Sigmoid colon (tissue), 7 donors: ENCODE data around the gene ELAVL4. TPM values are rescaled to one million over a fixed set of nuclear protein-coding genes. Genes with fewer than 3 reads are reported as not detected.

Source experiments
- DNase-seq: peaks from one replicate; pipeline ENCODE4 v3.0.0-alpha.2; 2019
- H3K27ac ChIP-seq, 4 donors: fragments of 200-600 bp; sonication (generic); one replicate each; pipeline ENCODE4 v1.5.1; 2016 to 2019; ENCODE audit warnings: mild to moderate bottlenecking in 1 of 4
- H3K27me3 ChIP-seq, 3 donors: fragments of 200-600 bp; sonication (generic); one replicate each; pipeline ENCODE4 v1.5.1; 2019; ENCODE audit warnings: mild to moderate bottlenecking in 1 of 3
- H3K36me3 ChIP-seq, 4 donors: fragments of 200-600 bp; sonication (generic); one replicate each; pipeline ENCODE4 v1.5.1; 2016 to 2019
- H3K4me1 ChIP-seq, 4 donors: fragments of 200-600 bp; sonication (generic); one replicate each; pipeline ENCODE4 v1.5.1; 2017 to 2019
- H3K4me3 ChIP-seq, 4 donors: fragments of 200-600 bp; sonication (generic); one replicate each; pipeline ENCODE4 v1.5.1; 2017 to 2019; ENCODE audit warnings: mild to moderate bottlenecking in 2 of 4, moderate library complexity in 1 of 4
- H3K9me3 ChIP-seq, 4 donors: fragments of 200-600 bp in 3 of 4; sonication (generic) in 3 of 4; one replicate each; pipeline versions ENCODE4 v1.5.1 to v1.6.1; 2013 to 2019
- EP300 ChIP-seq, 4 donors: sonication (generic); formaldehyde crosslinking; IDR thresholded peaks; one replicate each; pipeline ENCODE4 v1.6.1; 2017; ENCODE audit warnings: antibody characterized with exemption in 4 of 4
- POLR2A ChIP-seq, 2 donors: fragments of 450-650 bp; IDR thresholded peaks; one replicate each; pipeline ENCODE4 v1.6.1; 2016; ENCODE audit warnings: antibody characterized with exemption in 2 of 2, mild to moderate bottlenecking in 2 of 2, moderate library complexity in 2 of 2
- POLR2AphosphoS5 ChIP-seq, 4 donors: sonication (generic); formaldehyde crosslinking; IDR thresholded peaks; one replicate each; pipeline ENCODE4 v1.6.1; 2017; ENCODE audit warnings: antibody characterized with exemption in 4 of 4
- WGBS, 2 donors: extraction: QIAGEN DNeasy Blood & Tissue Kit; methylation state at CpG; one replicate each; pipeline ENCODE4 v1.1.7; 2013; 5-methylcytosine and 5-hydroxymethylcytosine counted together
- intact Hi-C: fragments of 100-400 bp; cut with DNase I; formaldehyde crosslinking; loops from one replicate; pipeline ENCODE4 v1.15.1; 2023
- polyA plus RNA-seq, 3 donors: library from polyadenylated mRNA; stranded (reverse); fragments of 200-250 nt; gene quantifications; one replicate each; pipeline ENCODE4 v1.2.3, GENCODE V29; 2013
- total RNA-seq, 4 donors: library from RNA; depleted of rRNA; stranded (reverse); fragments of >200 nt; gene quantifications; one replicate each; pipeline ENCODE4 v1.1.0, GENCODE V29; 2016
- TF ChIP-seq, protein P1 (sequence below), 4 experiments: fragments of 450-650 bp in 3 of 4; fragments of 200-600 bp in 1 of 4; IDR thresholded peaks; one replicate each; pipeline ENCODE4 v1.5.1; 2016 to 2019; ENCODE audit warnings: antibody characterized with exemption in 4 of 4, mild to moderate bottlenecking in 3 of 4, moderate library complexity in 2 of 4
- donor health status: healthy with polysubstance abuse.
- donor health status: Bipolar disorder and iron deficiency.
- donor health status: healthy.

Gene ELAVL4
- total and polyA plus RNA-seq, 7 donors, result 0.23 to 11.8 (median 2.9) TPM; not detected in 1

DNA sequence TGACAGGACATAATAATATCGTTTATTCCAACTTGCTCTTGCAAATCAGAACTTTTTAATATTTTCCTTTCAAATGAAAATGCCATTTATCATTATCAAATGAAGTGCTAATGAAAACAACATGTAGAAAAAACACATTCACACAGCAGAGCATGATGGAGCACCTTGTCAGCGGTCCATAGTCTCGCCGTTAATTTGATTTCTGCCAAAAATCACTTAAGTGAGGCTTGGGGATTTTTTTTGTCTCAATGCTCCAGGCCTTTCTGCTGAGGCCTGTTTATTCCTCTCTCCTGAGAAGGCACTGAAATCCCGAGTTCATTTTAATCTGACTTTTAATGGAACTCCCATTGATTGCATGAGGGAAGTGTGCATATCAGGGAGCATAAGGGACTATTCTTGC is 122.5 kb downstream of the ELAVL4 start:
- TF ChIP-seq POLR2AphosphoS5 (IDR thresholded peaks at IDR 0.05) (no peak), EP300 (IDR thresholded peaks at IDR 0.05) (no peak), POLR2A (IDR thresholded peaks at IDR 0.05) (no peak)
- TF ChIP-seq, protein P1, sequence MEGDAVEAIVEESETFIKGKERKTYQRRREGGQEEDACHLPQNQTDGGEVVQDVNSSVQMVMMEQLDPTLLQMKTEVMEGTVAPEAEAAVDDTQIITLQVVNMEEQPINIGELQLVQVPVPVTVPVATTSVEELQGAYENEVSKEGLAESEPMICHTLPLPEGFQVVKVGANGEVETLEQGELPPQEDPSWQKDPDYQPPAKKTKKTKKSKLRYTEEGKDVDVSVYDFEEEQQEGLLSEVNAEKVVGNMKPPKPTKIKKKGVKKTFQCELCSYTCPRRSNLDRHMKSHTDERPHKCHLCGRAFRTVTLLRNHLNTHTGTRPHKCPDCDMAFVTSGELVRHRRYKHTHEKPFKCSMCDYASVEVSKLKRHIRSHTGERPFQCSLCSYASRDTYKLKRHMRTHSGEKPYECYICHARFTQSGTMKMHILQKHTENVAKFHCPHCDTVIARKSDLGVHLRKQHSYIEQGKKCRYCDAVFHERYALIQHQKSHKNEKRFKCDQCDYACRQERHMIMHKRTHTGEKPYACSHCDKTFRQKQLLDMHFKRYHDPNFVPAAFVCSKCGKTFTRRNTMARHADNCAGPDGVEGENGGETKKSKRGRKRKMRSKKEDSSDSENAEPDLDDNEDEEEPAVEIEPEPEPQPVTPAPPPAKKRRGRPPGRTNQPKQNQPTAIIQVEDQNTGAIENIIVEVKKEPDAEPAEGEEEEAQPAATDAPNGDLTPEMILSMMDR (IDR thresholded peaks at IDR 0.05), result no peak
- intact Hi-C loops, result no loop called here
- no peak for DNase-seq

DNA sequence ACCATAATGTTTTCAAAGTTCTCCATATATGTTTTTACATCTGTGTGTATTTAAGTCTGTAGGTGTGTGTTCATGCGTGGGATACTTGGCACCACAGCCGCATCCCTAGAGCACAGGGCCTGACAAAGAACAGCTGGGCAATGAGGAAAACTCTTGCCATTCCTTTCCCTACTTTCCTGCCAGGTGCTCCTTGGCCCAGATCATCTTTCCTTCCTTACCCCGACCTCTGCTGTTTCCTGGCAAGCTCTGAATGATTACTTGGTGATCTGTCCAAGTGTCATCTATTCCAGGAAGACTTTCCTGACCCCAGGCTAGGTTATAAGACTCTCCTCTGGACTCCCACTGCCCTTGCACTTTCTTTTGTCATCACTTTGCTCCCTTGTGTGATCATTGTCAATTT is 123.6 kb downstream of the ELAVL4 start:
- intact Hi-C loops, result no loop called here
- no peaks in the 10 kb centered on the region for H3K27me3 ChIP-seq
- no peak for DNase-seq
- H3K4me3 ChIP-seq, result no peak overlapping the region
- 56 to 60% methylated on average over 3 of the region's 3 CpGs for WGBS, 2 donors
- no peak overlapping the region for H3K27ac ChIP-seq
- H3K4me1 ChIP-seq, result no peaks in the 10 kb centered on the region
- no peaks in the 10 kb centered on the region for H3K9me3 ChIP-seq
- no peaks in the 10 kb centered on the region for H3K36me3 ChIP-seq
- no peak for TF ChIP-seq POLR2AphosphoS5 (IDR thresholded peaks at IDR 0.05)

More for the DNA sequence above, 122.5 kb downstream of the ELAVL4 start:
- 73 to 75% methylated on average over 5 of the region's 5 CpGs for WGBS, 2 donors
- H3K27me3 ChIP-seq, result no peaks in the 10 kb centered on the region
- no peak overlapping the region for H3K27ac ChIP-seq
- no peaks in the 10 kb centered on the region for H3K4me1 ChIP-seq
- no peak overlapping the region for H3K4me3 ChIP-seq
- no peaks in the 10 kb centered on the region for H3K9me3 ChIP-seq
- no peaks in the 10 kb centered on the region for H3K36me3 ChIP-seq

DNA sequence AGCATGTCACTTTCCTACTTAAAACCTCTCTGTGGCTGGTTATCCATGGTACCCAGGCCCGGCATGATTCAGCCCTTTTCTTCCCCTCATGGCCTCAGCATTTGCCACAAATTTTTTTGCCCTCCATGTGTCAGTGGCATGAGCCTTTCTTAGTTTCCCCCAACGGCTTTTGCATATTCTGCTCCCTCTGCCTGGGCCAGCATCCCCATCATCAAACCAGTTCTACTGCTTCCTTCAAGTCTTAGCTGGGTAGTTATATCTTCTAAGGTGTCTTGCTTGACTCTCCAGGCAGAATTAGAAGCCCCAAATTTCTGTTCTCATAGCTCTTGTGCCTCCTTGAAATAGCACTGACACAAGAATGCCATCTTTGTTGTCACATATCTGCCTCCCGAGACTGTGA is 127.9 kb downstream of the ELAVL4 start:
- Histone ChIP-seq H3K27me3 (no peaks in the 10 kb centered on the region), H3K9me3 (no peaks in the 10 kb centered on the region), H3K36me3 (no peaks in the 10 kb centered on the region), H3K4me3 (no peak overlapping the region), H3K27ac (no peak overlapping the region), H3K4me1 (no peaks in the 10 kb centered on the region)
- TF ChIP-seq POLR2A (IDR thresholded peaks at IDR 0.05) (no peak), POLR2AphosphoS5 (IDR thresholded peaks at IDR 0.05) (no peak), EP300 (IDR thresholded peaks at IDR 0.05) (no peak)
- TF ChIP-seq, protein P1 (IDR thresholded peaks at IDR 0.05), result no peak
- intact Hi-C loops, result no loop called here
- WGBS, 2 donors, result 62 to 68% methylated on average over 3 of the region's 3 CpGs
- DNase-seq, result no peak

DNA sequence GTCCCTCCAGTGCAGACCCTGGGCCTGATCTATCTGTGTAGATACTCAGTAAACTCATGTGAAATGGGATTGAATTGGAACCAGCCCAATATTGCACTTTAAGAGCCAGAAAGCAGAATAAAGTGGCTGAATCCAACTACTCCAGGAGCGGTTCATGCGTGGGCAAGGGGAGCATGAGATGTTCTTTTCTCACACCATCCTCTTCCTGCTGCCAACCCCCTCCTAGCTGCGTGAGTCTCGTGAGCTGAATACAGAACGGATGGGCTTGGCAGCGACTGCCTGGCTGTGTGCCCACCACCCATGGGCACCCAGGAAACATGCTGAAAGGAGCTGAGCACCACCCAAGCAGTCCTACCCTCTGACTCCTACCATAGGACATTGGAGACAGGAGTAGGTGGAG is 128.3 kb downstream of the ELAVL4 start:
- Histone ChIP-seq H3K9me3 (no peaks in the 10 kb centered on the region), H3K27ac (no peak overlapping the region), H3K27me3 (no peaks in the 10 kb centered on the region), H3K4me3 (no peak overlapping the region), H3K36me3 (no peaks in the 10 kb centered on the region), H3K4me1 (no peaks in the 10 kb centered on the region)
- 84 to 87% methylated on average over 6 of the region's 6 CpGs for WGBS, 2 donors
- TF ChIP-seq POLR2A (IDR thresholded peaks at IDR 0.05), result no peak
- no peak for TF ChIP-seq EP300 (IDR thresholded peaks at IDR 0.05)
- TF ChIP-seq, protein P1 (IDR thresholded peaks at IDR 0.05), result no peak
- no peak for TF ChIP-seq POLR2AphosphoS5 (IDR thresholded peaks at IDR 0.05)
- intact Hi-C loops, result no loop called here
- no peak for DNase-seq

DNA sequence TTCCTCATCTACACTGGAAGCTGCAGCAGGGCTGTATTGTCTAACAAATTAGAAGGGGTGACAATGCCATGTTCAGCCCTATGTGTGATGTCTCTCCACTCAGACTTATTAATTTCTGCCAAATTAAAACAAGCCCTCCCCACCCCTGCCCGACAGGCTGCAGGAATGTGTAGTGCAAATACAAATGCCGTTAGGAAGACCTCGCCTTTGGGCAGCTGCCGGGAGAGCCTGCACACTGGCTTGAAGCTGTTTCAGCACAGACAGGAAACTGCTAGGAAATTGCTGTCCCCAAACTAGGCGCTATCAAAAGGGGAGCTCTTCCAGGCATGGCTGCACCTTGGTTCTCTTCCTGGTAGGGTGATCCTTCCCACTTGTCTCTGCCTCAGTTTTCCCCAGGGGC is 135.2 kb downstream of the ELAVL4 start:
- whole genome bisulfite sequencing, 2 donors, result 21 to 27% methylated on average over 5 of the region's 5 CpGs
- Histone ChIP-seq H3K27ac (no peak overlapping the region), H3K9me3 (no peaks in the 10 kb centered on the region), H3K36me3 (no peaks in the 10 kb centered on the region), H3K27me3 (no peaks in the 10 kb centered on the region), H3K4me1 (no peaks in the 10 kb centered on the region), H3K4me3 (no peak overlapping the region)
- intact Hi-C loops, result no loop called here
- TF ChIP-seq, protein P1 (IDR thresholded peaks at IDR 0.05), result no peak
- TF ChIP-seq EP300 (IDR thresholded peaks at IDR 0.05), result no peak
- TF ChIP-seq POLR2A (IDR thresholded peaks at IDR 0.05), result no peak
- TF ChIP-seq POLR2AphosphoS5 (IDR thresholded peaks at IDR 0.05), result no peak
- no peak for DNase-seq
